Measurements from ENCODE around the gene SLX4IP. TPM values are rescaled to one million over a fixed set of nuclear protein-coding genes. Genes with fewer than 3 reads are reported as not detected.

Gene SLX4IP
- polyA plus RNA-seq, 1 experiment: 2.8 TPM

DNA sequence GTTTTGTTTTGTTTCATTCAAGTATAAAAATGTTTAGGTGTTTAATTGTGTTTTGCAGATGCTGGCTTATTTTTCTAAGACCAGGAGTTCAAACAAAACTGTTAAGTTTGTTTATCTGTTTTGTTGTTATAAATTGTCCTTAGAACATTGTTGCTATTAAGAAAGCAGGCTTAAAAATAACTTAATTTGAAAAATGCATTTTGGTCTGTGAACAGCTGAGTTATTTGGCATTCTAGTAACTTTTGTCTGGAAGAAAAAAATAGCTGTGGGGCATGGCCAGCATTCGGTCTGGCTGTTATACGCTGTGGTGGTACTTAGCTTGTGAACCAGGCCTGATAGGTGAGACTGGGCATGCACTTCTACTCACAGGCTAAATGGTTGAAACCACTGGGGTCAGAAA, 37.8 kb downstream of the SLX4IP start:
- ChIA-PET POLR2A (no interaction called here), CTCF (interaction anchor here (1.3 kb wide), 1 partner anchor 64 kb away, joined by 4 read pairs; no protein-coding TSS in a partner anchor)
- H3K27ac ChIP-seq (ENCODE audit: low read depth, low read length): no peak overlapping the region
- no peak for TF ChIP-seq CTCF (IDR thresholded peaks at IDR 0.05; ENCODE audit: low read depth, low read length)
- H3K4me3 ChIP-seq (ENCODE audit: low read depth, low read length): no peak overlapping the region
- no peak for DNase-seq (ENCODE audit: low read depth, low spot score)
- H3K27me3 ChIP-seq (ENCODE audit: control insufficient read depth, insufficient read depth, low read length): no peaks in the 10 kb centered on the region
- no peaks in the 10 kb centered on the region; the same call in 1 of the 2 replicates for H3K9me3 ChIP-seq (ENCODE audit: control insufficient read depth, insufficient read depth, low read length)

DNA sequence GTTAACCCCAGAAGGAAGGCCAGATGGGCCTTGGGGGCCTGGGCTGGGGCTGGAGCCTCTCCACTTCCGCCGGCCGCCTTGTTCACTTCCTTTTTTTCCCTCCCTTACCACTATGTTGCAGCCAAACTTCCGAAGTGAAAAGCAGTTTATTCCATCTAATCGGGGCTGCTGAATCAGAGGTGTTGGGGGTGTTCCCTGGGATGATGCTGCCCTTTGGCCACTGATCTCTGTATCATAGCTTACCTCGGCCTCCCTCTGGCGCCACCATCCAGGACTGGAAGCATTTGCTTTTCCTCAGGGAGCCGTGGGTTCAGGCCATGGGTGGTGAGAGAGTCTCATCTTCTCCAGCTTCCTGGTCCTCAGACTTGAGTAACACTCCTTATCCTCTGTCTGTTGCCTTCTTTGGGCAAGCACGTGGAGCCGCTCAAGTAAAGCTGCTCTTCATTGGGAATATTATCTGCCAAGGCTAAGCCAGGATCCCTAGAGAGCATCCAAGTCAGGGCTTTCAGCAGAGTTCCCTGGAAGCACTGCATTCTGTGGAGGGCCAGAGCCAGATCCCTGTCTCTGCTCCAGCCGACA, 39.6 kb downstream of the SLX4IP start:
- H3K27ac ChIP-seq (ENCODE audit: low read depth, low read length): no peak overlapping the region
- H3K27me3 ChIP-seq (ENCODE audit: control insufficient read depth, insufficient read depth, low read length): no peaks in the 10 kb centered on the region
- CTCF ChIA-PET: interaction anchor here (0.6 to 1.1 kb wide), 3 partner anchors 10 to 832 kb away, joined by 3 to 4 read pairs (median 3); no protein-coding TSS in a partner anchor
- no peak for TF ChIP-seq CTCF (IDR thresholded peaks at IDR 0.05; ENCODE audit: low read depth, low read length)
- DNase-seq (ENCODE audit: low read depth, low spot score): no peak
- POLR2A ChIA-PET: no interaction called here
- H3K4me3 ChIP-seq (ENCODE audit: low read depth, low read length): no peak overlapping the region
- no peaks in the 10 kb centered on the region; the same call in 1 of the 2 replicates for H3K9me3 ChIP-seq (ENCODE audit: control insufficient read depth, insufficient read depth, low read length)

GRCh38 chr20:10475225-10475624, 40.1 kb downstream of the SLX4IP start:
- H3K27ac ChIP-seq (ENCODE audit: low read depth, low read length): no peak overlapping the region
- no peaks in the 10 kb centered on the region; the same call in 1 of the 2 replicates for H3K9me3 ChIP-seq (ENCODE audit: control insufficient read depth, insufficient read depth, low read length)
- no peak for TF ChIP-seq CTCF (IDR thresholded peaks at IDR 0.05; ENCODE audit: low read depth, low read length)
- CTCF ChIA-PET: interaction anchor here (0.6 to 1.1 kb wide), 2 partner anchors 61 to 831 kb away, joined by 3 read pairs; no protein-coding TSS in a partner anchor
- H3K27me3 ChIP-seq (ENCODE audit: control insufficient read depth, insufficient read depth, low read length): no peaks in the 10 kb centered on the region
- POLR2A ChIA-PET: no interaction called here
- DNase-seq (ENCODE audit: low read depth, low spot score): no peak
- H3K4me3 ChIP-seq (ENCODE audit: low read depth, low read length): no peak overlapping the region

GRCh38 chr20:10476319-10476724, 41.2 kb downstream of the SLX4IP start:
- no peak overlapping the region for H3K27ac ChIP-seq (ENCODE audit: low read depth, low read length)
- no peak overlapping the region for H3K4me3 ChIP-seq (ENCODE audit: low read depth, low read length)
- no peak for TF ChIP-seq CTCF (IDR thresholded peaks at IDR 0.05; ENCODE audit: low read depth, low read length)
- ChIA-PET POLR2A (no interaction called here), CTCF (interaction anchor here (0.8 kb wide), 1 partner anchor 76 kb away, joined by 3 read pairs; no protein-coding TSS in a partner anchor)
- no peaks in the 10 kb centered on the region for H3K27me3 ChIP-seq (ENCODE audit: control insufficient read depth, insufficient read depth, low read length)
- H3K9me3 ChIP-seq (ENCODE audit: control insufficient read depth, insufficient read depth, low read length): no peaks in the 10 kb centered on the region; the same call in 1 of the 2 replicates
- DNase-seq (ENCODE audit: low read depth, low spot score): no peak

- no peak for TF ChIP-seq CTCF (IDR thresholded peaks at IDR 0.05; ENCODE audit: low read depth, low read length)
- Histone ChIP-seq H3K27me3 (ENCODE audit: control insufficient read depth, insufficient read depth, low read length) (no peaks in the 10 kb centered on the region), H3K4me3 (ENCODE audit: low read depth, low read length) (no peak overlapping the region), H3K27ac (ENCODE audit: low read depth, low read length) (no peak overlapping the region), H3K9me3 (ENCODE audit: control insufficient read depth, insufficient read depth, low read length) (no peaks in the 10 kb centered on the region; the same call in 1 of the 2 replicates)
- POLR2A ChIA-PET: no interaction called here
- DNase-seq (ENCODE audit: low read depth, low spot score): no peak
- CTCF ChIA-PET: no interaction called here
Measured at GRCh38 chr20:10478205-10478604, 43.1 kb downstream of the SLX4IP start.
